T-helper 1 cell treated with Interleukin-12 subunit alpha and Interleukin-12 subunit beta and Interleukin-4 antibody, amounts not matched to agents 30 μg/mL and 1 μg/mL, for 36 hours (primary cell): ENCODE results near the gene ANXA2R.
A peak's percentile ranks its signal among the peaks of the same experiment; 100 is the strongest.

Source experiments
- H3K27ac Mint-ChIP-seq: one replicate; pipeline ENCODE4 v1.8.0; 2021; ENCODE audit warnings: mild to moderate bottlenecking, mixed read lengths
- H3K27me3 Mint-ChIP-seq: one replicate; pipeline ENCODE4 v1.8.0; 2021; ENCODE audit warnings: low read depth, mixed read lengths
- H3K36me3 Mint-ChIP-seq: one replicate; pipeline ENCODE4 v1.8.0; 2021; ENCODE audit warnings: low read depth, mixed read lengths
- H3K4me1 Mint-ChIP-seq: one replicate; pipeline ENCODE4 v1.8.0; 2021; ENCODE audit warnings: low read depth, mixed read lengths
- H3K4me3 Mint-ChIP-seq: one replicate; pipeline ENCODE4 v1.8.0; 2021; ENCODE audit warnings: mild to moderate bottlenecking, moderate library complexity, mixed read lengths
- H3K9me3 Mint-ChIP-seq: one replicate; pipeline ENCODE4 v1.8.0; 2021; ENCODE audit warnings: mixed read lengths

ANXA2R gene

DNA sequence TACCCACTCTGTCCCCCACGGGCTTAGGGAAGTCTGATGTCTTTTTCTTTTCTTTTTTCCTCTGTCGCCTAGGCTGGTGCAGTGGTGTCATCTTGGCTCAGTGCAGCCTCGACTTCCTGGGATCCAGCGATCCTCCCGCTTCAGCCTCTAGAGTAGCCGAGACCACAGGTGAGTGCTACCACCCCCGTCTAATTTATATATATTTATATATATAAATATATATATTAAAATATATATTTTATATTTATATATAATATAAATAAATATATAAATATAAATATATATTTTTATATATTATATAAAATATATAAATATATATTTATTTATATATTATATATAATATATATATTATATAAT, 3.3 kb upstream of the ANXA2R start:
- Mint-ChIP-seq H3K36me3 (peaks cover 9% of the 10 kb centered on the region), H3K9me3 (no peaks in the 10 kb centered on the region), H3K27me3 (no peaks in the 10 kb centered on the region), H3K4me3 (peak overlapping the region; percentile 88), H3K27ac (peak overlapping the region; percentile 97), H3K4me1 (peaks cover 30% of the 10 kb centered on the region)

GRCh38 chr5:43042626-43043399, 2.7 kb upstream of the ANXA2R start:
- H3K27ac Mint-ChIP-seq, result peak overlapping the region; percentile 97
- no peaks in the 10 kb centered on the region for H3K9me3 Mint-ChIP-seq
- no peaks in the 10 kb centered on the region for H3K27me3 Mint-ChIP-seq
- H3K4me3 Mint-ChIP-seq, result peak overlapping the region; percentile 88
- peaks cover 9% of the 10 kb centered on the region for H3K36me3 Mint-ChIP-seq
- peaks cover 34% of the 10 kb centered on the region for H3K4me1 Mint-ChIP-seq

GRCh38 chr5:43042176-43042625, 2.1 kb upstream of the ANXA2R start:
- Mint-ChIP-seq H3K4me3 (peak overlapping the region; percentile 88), H3K36me3 (peaks cover 9% of the 10 kb centered on the region), H3K9me3 (no peaks in the 10 kb centered on the region), H3K27me3 (no peaks in the 10 kb centered on the region), H3K27ac (peak overlapping the region; percentile 97), H3K4me1 (peaks cover 40% of the 10 kb centered on the region)

- Mint-ChIP-seq H3K27ac (peak overlapping the region; percentile 97), H3K27me3 (no peaks in the 10 kb centered on the region), H3K4me1 (peaks cover 43% of the 10 kb centered on the region), H3K9me3 (no peaks in the 10 kb centered on the region), H3K4me3 (peak overlapping the region; percentile 88), H3K36me3 (peaks cover 9% of the 10 kb centered on the region)
Measured at GRCh38 chr5:43041669-43042175, 1.6 kb upstream of the ANXA2R start.

DNA sequence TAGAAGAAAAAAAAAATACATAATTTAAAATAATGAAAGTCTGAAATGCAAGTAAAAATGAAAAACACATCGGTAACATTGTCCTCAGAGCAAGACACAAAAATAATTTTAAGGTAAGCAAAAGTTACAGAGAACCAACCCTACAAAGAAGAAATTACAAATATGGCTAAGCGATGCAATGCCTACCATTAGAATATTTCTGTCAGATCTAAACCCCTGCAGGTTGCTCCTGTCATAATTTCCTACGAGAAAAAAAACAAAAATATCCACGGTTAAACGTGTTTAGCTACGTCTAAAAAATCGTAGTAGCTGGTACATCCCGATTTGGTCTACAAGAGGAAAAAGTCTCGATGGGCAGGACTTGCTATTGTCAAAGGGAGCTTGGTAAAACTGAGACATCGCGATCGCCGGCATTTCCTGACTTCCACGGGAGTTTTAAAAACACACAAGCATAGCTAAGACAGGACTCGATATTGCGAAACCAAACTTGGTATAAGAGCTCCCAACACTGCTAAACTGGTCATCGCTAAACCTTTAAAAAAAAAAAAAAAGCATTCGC, 1.1 kb upstream of the ANXA2R start:
- Mint-ChIP-seq H3K4me1 (peaks cover 45% of the 10 kb centered on the region), H3K4me3 (peak overlapping the region; percentile 88), H3K36me3 (peaks cover 6% of the 10 kb centered on the region), H3K27me3 (no peaks in the 10 kb centered on the region), H3K9me3 (no peaks in the 10 kb centered on the region), H3K27ac (peak overlapping the region; percentile 97)

GRCh38 chr5:43039471-43040286, 440 bp downstream of the ANXA2R start:
- peaks cover 50% of the 10 kb centered on the region for H3K4me1 Mint-ChIP-seq
- H3K9me3 Mint-ChIP-seq, result no peaks in the 10 kb centered on the region
- H3K27ac Mint-ChIP-seq, result peak overlapping the region; percentile 97
- H3K27me3 Mint-ChIP-seq, result no peaks in the 10 kb centered on the region
- H3K4me3 Mint-ChIP-seq, result peak overlapping the region; percentile 88
- peaks cover under 1% of the 10 kb centered on the region for H3K36me3 Mint-ChIP-seq

DNA sequence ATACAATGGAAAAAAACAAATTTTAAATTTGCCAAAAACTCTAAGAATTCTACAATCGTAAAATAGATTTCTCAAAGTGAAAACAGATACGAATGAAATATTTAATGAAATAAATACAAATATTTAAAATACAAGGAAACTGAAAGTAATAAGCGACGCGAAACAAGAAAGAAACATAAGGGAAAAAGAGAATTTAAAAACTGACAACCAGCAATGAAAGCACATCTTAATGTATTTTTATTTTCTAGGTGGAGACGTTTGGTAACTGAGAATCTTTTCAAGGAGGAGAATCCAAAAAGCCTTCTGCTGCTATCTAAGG, 1.0 kb downstream of the ANXA2R start:
- H3K4me1 Mint-ChIP-seq, result peaks cover 54% of the 10 kb centered on the region

DNA sequence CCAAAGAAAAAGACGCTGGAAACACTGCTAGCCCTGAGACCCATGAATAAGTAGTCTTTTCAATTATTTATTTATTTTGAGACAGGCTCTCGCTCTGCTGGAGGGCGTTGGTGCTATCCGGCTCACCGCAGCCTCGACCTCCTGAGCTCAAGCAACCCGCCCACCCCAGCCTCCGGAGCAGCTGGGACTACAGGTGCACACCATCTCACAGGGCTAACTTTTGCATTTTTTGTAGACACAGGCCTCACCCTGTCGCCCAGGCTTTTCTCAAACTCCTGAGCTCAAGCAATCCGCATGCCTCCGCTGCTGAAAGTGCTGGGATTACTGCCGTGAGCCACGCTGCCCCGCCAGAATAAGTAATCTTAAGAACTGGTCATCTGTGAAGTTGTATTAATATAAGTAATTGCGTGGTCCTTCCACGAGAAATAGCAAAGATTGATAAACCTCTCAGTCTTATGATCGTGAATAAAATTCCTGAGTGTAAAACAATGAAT, 1.6 kb downstream of the ANXA2R start:
- no peaks in the 10 kb centered on the region for H3K9me3 Mint-ChIP-seq
- no peaks in the 10 kb centered on the region for H3K36me3 Mint-ChIP-seq
- peak overlapping the region; percentile 88 for H3K27ac Mint-ChIP-seq
- peak overlapping the region; percentile 81 for H3K4me3 Mint-ChIP-seq
- H3K4me1 Mint-ChIP-seq, result peaks cover 54% of the 10 kb centered on the region
- H3K27me3 Mint-ChIP-seq, result no peaks in the 10 kb centered on the region

More for the DNA sequence above, 1.0 kb downstream of the ANXA2R start:
- Mint-ChIP-seq H3K27me3 (no peaks in the 10 kb centered on the region), H3K36me3 (no peaks in the 10 kb centered on the region), H3K27ac (peak overlapping the region; percentile 97), H3K9me3 (no peaks in the 10 kb centered on the region), H3K4me3 (peak overlapping the region; percentile 88)

DNA sequence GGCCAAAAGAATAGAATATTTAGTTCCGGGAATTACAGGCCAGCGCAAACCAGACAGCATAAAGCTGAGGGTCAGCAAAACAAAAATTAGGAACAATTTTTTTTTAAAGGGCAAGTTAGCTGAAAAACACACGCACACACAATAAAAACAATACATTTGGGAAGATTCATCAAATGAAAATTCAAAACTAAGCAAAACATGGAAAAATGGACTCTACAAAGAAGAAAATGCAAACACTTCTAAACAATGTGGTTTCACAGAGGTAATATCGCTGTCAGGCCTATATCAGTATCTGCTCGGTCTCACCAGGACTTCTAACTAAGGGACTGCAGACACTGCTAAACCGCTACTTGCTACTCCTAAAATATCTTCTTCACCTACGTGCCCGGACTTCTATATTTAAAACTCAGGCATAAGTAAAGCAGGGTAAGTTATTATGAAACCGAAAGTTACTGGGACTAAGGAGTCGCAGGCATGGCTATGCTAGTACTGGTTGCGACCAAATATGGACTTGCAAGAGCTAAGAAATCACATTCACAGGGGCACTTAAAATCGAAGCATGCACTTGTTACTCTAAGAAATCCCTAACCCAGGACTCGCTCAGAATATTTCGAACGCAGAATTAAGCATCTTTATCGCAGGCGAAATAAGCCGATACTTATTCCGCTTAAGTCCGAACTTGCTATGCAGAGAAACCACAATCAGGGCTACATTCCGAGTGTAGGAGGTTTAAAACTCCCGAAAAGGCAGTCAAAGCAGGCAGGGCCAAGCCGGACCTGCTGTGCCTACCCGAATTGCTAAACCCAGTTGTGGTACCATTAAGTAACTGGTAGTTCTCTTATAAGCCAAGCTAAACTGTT, 2.3 kb downstream of the ANXA2R start:
- H3K4me1 Mint-ChIP-seq, result peaks cover 50% of the 10 kb centered on the region
- peak overlapping the region; percentile 81 for H3K4me3 Mint-ChIP-seq
- H3K27me3 Mint-ChIP-seq, result no peaks in the 10 kb centered on the region
- H3K9me3 Mint-ChIP-seq, result no peaks in the 10 kb centered on the region
- peak overlapping the region; percentile 88 for H3K27ac Mint-ChIP-seq
- H3K36me3 Mint-ChIP-seq, result no peaks in the 10 kb centered on the region

GRCh38 chr5:43036856-43037635, 3.1 kb downstream of the ANXA2R start:
- no peaks in the 10 kb centered on the region for H3K36me3 Mint-ChIP-seq
- H3K9me3 Mint-ChIP-seq, result no peaks in the 10 kb centered on the region
- H3K27ac Mint-ChIP-seq, result peak overlapping the region; percentile 88
- H3K4me1 Mint-ChIP-seq, result peaks cover 42% of the 10 kb centered on the region
- peak overlapping the region; percentile 81 for H3K4me3 Mint-ChIP-seq
- no peaks in the 10 kb centered on the region for H3K27me3 Mint-ChIP-seq

GRCh38 chr5:43036409-43036808, 3.7 kb downstream of the ANXA2R start:
- Mint-ChIP-seq H3K36me3 (no peaks in the 10 kb centered on the region), H3K9me3 (no peaks in the 10 kb centered on the region), H3K27ac (peak overlapping the region; percentile 19), H3K4me3 (peak overlapping the region; percentile 81), H3K4me1 (peaks cover 39% of the 10 kb centered on the region), H3K27me3 (no peaks in the 10 kb centered on the region)

DNA sequence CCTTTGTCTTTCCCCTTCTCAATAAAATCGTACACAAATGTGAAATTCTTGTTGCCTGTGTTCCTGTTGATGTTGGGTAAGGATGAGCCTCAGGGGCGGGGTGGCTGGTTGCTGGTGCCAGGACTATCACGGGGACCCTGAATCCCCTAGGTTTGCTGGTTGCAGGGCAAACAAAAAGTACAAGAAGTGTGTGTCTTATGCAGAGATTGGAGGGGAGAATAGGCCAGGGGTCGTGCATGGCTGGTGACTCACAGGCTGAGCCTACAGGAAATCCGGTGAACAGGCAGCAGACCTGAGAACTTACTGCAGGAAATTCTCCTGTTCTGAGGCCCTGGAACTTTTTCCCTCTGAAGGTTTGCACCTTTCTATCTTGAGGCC, 5.5 kb downstream of the ANXA2R start:
- no peak overlapping the region for H3K27ac Mint-ChIP-seq
- H3K9me3 Mint-ChIP-seq, result no peaks in the 10 kb centered on the region
- H3K27me3 Mint-ChIP-seq, result no peaks in the 10 kb centered on the region
- peaks cover 33% of the 10 kb centered on the region for H3K4me1 Mint-ChIP-seq
- H3K36me3 Mint-ChIP-seq, result no peaks in the 10 kb centered on the region
- H3K4me3 Mint-ChIP-seq, result no peak overlapping the region

GRCh38 chr5:43033841-43034590, 6.1 kb downstream of the ANXA2R start:
- Mint-ChIP-seq H3K36me3 (no peaks in the 10 kb centered on the region), H3K4me3 (no peak overlapping the region), H3K4me1 (peaks cover 33% of the 10 kb centered on the region), H3K27me3 (no peaks in the 10 kb centered on the region), H3K9me3 (no peaks in the 10 kb centered on the region), H3K27ac (no peak overlapping the region)
